Measurements from ENCODE around the gene SEMA4D.

SEMA4D gene

GRCh38 chr9:89431930-89432725 is 65.8 kb downstream of the SEMA4D start:
- in situ Hi-C loops (cut with HindIII; ENCODE audit: low pct_ligation_motif_present, low sequenced_read_pairs) = no loop called here
- H3K27ac ChIP-seq = no peak overlapping the region

GRCh38 chr9:89430995-89431394 is 66.9 kb downstream of the SEMA4D start:
- DNase-seq = no peak
- no peak for TF ChIP-seq CTCF (IDR thresholded peaks at IDR 0.05; ENCODE audit: low read depth, low read length, missing control alignments)
- Histone ChIP-seq H3K27ac (no peak overlapping the region), H3K4me3 (ENCODE audit: low read depth, low read length) (no peak overlapping the region), H3K36me3 (replicated peaks) (no peaks in the 10 kb centered on the region), H3K27me3 (replicated peaks) (no peaks in the 10 kb centered on the region)
- in situ Hi-C loops (cut with HindIII; ENCODE audit: low pct_ligation_motif_present, low sequenced_read_pairs) = no loop called here

More at GRCh38 chr9:89431930-89432725, 65.8 kb downstream of the SEMA4D start:
- DNase-seq = no peak
- H3K4me3 ChIP-seq (ENCODE audit: low read depth, low read length) = no peak overlapping the region
- H3K36me3 ChIP-seq (replicated peaks) = no peaks in the 10 kb centered on the region
- H3K27me3 ChIP-seq (replicated peaks) = no peaks in the 10 kb centered on the region
- TF ChIP-seq CTCF (IDR thresholded peaks at IDR 0.05; ENCODE audit: low read depth, low read length, missing control alignments) = no peak

- Histone ChIP-seq H3K27me3 (replicated peaks) (no peaks in the 10 kb centered on the region), H3K27ac (no peak overlapping the region), H3K36me3 (replicated peaks) (no peaks in the 10 kb centered on the region), H3K4me3 (ENCODE audit: low read depth, low read length) (no peak overlapping the region)
- peak; percentile 52 for TF ChIP-seq CTCF (IDR thresholded peaks at IDR 0.05; ENCODE audit: low read depth, low read length, missing control alignments)
- no peak for DNase-seq
- in situ Hi-C loops (cut with HindIII; ENCODE audit: low pct_ligation_motif_present, low sequenced_read_pairs) = no loop called here
These were observed 68.7 kb downstream of the SEMA4D start for GRCh38 chr9:89428901-89429890.

- no peak for TF ChIP-seq CTCF (IDR thresholded peaks at IDR 0.05; ENCODE audit: low read depth, low read length, missing control alignments)
- no peak for DNase-seq
- Histone ChIP-seq H3K4me3 (ENCODE audit: low read depth, low read length) (no peak overlapping the region), H3K27ac (no peak overlapping the region), H3K36me3 (replicated peaks) (no peaks in the 10 kb centered on the region), H3K27me3 (replicated peaks) (no peaks in the 10 kb centered on the region)
- in situ Hi-C loops (cut with HindIII; ENCODE audit: low pct_ligation_motif_present, low sequenced_read_pairs) = no loop called here
These were observed 69.6 kb downstream of the SEMA4D start for GRCh38 chr9:89428222-89428761.

GRCh38 chr9:89427621-89428221 is 70.2 kb downstream of the SEMA4D start:
- Histone ChIP-seq H3K4me3 (ENCODE audit: low read depth, low read length) (no peak overlapping the region), H3K27me3 (replicated peaks) (no peaks in the 10 kb centered on the region), H3K27ac (no peak overlapping the region), H3K36me3 (replicated peaks) (no peaks in the 10 kb centered on the region)
- in situ Hi-C loops (cut with HindIII; ENCODE audit: low pct_ligation_motif_present, low sequenced_read_pairs) = no loop called here
- peak; percentile 7 for TF ChIP-seq CTCF (IDR thresholded peaks at IDR 0.05; ENCODE audit: low read depth, low read length, missing control alignments)
- DNase-seq = no peak

All from brain microvascular endothelial cell (primary cell).